ENCODE data around the gene PLEKHG4B.
"Not testable (repeated sequence)": the region's sequence is repeated elsewhere in the genome, so short reads cannot be mapped to it uniquely, and the experiment has no call there.

PLEKHG4B gene

GRCh38 chr5:54876-55569 is 36.9 kb upstream of the PLEKHG4B start:
- DNase-seq (ENCODE audit: insufficient read length) (no peak), FAIRE-seq (no peak)
- TF ChIP-seq POLR2A (IDR thresholded peaks at IDR 0.05; ENCODE audit: low read depth, low read length): no peak
- TF ChIP-seq POLR2AphosphoS5 (IDR thresholded peaks at IDR 0.05; ENCODE audit: low read depth, low read length): no peak
- no peak for TF ChIP-seq TAF1 (IDR thresholded peaks at IDR 0.05; ENCODE audit: borderline replicate concordance, low read depth, low read length)

- no peak for DNase-seq (ENCODE audit: insufficient read length)
Measured at GRCh38 chr5:56561-57290, 35.2 kb upstream of the PLEKHG4B start.

GRCh38 chr5:60250-60649 is 31.7 kb upstream of the PLEKHG4B start:
- FAIRE-seq; DNase-seq (ENCODE audit: insufficient read length): not testable (repeated sequence)

More at GRCh38 chr5:56561-57290, 35.2 kb upstream of the PLEKHG4B start:
- no peak for FAIRE-seq
- no peak for TF ChIP-seq POLR2A (IDR thresholded peaks at IDR 0.05; ENCODE audit: low read depth, low read length)
- no peak for TF ChIP-seq POLR2AphosphoS5 (IDR thresholded peaks at IDR 0.05; ENCODE audit: low read depth, low read length)
- no peak for TF ChIP-seq TAF1 (IDR thresholded peaks at IDR 0.05; ENCODE audit: borderline replicate concordance, low read depth, low read length)

DNA sequence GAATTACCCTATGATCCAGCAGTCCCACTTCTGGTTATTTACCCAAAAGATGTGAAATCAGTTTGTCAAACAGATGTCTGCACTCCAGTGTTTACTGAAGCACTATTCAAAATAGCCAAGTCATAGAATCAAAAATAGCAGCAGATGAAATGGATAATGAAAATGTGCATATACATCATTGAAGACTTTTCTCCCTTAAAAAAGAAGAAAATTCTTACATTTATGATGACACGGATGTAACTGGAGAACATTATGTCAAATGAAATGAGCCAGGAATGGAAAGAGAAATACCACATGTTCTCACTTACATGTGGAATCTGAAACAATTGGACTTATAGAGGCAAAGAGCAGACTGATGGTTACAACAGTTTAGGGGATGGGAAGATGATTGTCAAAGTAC is 21.5 kb upstream of the PLEKHG4B start:
- FAIRE-seq (no peak), DNase-seq (ENCODE audit: insufficient read length) (no peak)
- no peak for TF ChIP-seq POLR2A (IDR thresholded peaks at IDR 0.05; ENCODE audit: low read depth, low read length)
- no peak for TF ChIP-seq TAF1 (IDR thresholded peaks at IDR 0.05; ENCODE audit: borderline replicate concordance, low read depth, low read length)

GRCh38 chr5:72316-73180 is 19.4 kb upstream of the PLEKHG4B start:
- DNase-seq (ENCODE audit: insufficient read length); FAIRE-seq: not testable (repeated sequence)

GRCh38 chr5:73181-73447 is 18.9 kb upstream of the PLEKHG4B start:
- not testable (repeated sequence) for FAIRE-seq; DNase-seq (ENCODE audit: insufficient read length)

GRCh38 chr5:73768-74502 is 18.0 kb upstream of the PLEKHG4B start:
- no peak for DNase-seq (ENCODE audit: insufficient read length)
- FAIRE-seq: no peak
- TF ChIP-seq POLR2AphosphoS5 (IDR thresholded peaks at IDR 0.05; ENCODE audit: low read depth, low read length): no peak
- no peak for TF ChIP-seq TAF1 (IDR thresholded peaks at IDR 0.05; ENCODE audit: borderline replicate concordance, low read depth, low read length)
- TF ChIP-seq POLR2A (IDR thresholded peaks at IDR 0.05; ENCODE audit: low read depth, low read length): no peak

DNA sequence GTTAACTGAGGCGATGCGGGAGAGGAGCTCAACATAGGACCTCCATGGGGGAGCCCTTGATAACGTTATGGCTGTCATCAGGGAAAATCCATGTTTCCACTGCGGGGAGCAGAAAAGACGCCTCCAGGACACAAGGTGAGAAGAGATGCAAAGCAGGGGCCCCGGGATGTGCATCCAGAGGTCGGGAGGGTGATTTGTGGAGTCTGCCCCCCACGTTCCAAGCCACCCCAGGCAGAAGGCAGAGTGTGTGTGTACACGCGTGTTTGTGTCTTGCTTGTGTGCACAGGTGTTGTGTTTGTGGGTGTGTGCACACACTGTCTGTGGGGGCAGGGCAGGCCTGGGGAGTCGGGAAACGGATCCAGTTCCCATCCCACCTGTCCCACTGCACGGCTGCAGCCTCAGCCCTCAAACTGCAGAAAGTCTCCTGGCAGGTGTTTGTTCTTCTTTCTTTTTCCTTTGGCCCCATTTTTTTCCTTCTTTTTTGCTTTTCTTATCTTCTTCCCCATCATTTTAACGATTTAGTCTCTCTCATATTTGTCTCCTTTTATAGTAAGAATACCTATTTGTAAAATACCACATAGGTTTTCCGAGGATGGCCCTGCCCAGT is 17.4 kb upstream of the PLEKHG4B start:
- FAIRE-seq (no peak), DNase-seq (ENCODE audit: insufficient read length) (no peak)
- TF ChIP-seq POLR2AphosphoS5 (IDR thresholded peaks at IDR 0.05; ENCODE audit: low read depth, low read length) (no peak), POLR2A (IDR thresholded peaks at IDR 0.05; ENCODE audit: low read depth, low read length) (no peak), TAF1 (IDR thresholded peaks at IDR 0.05; ENCODE audit: borderline replicate concordance, low read depth, low read length) (no peak)

GRCh38 chr5:75331-76320 is 16.3 kb upstream of the PLEKHG4B start:
- no peak for DNase-seq (ENCODE audit: insufficient read length)
- FAIRE-seq: no peak
- no peak for TF ChIP-seq TAF1 (IDR thresholded peaks at IDR 0.05; ENCODE audit: borderline replicate concordance, low read depth, low read length)
- TF ChIP-seq POLR2AphosphoS5 (IDR thresholded peaks at IDR 0.05; ENCODE audit: low read depth, low read length): no peak
- no peak for TF ChIP-seq POLR2A (IDR thresholded peaks at IDR 0.05; ENCODE audit: low read depth, low read length)

- TF ChIP-seq TAF1 (IDR thresholded peaks at IDR 0.05; ENCODE audit: borderline replicate concordance, low read depth, low read length): no peak
- TF ChIP-seq POLR2AphosphoS5 (IDR thresholded peaks at IDR 0.05; ENCODE audit: low read depth, low read length): no peak
- TF ChIP-seq POLR2A (IDR thresholded peaks at IDR 0.05; ENCODE audit: low read depth, low read length): no peak
- DNase-seq (ENCODE audit: insufficient read length) (no peak), FAIRE-seq (no peak)
Measured at GRCh38 chr5:76358-77169, 15.4 kb upstream of the PLEKHG4B start.
